Neural cell (in vitro differentiated cells): ENCODE data around the gene TRIM9. TPM values are rescaled to one million over a fixed set of nuclear protein-coding genes. Genes with fewer than 3 reads are reported as not detected.
A peak's percentile ranks its signal among the peaks of the same experiment; 100 is the strongest.

Experiments used
- H2AFZ ChIP-seq: fragments of 200-600, 300-800 bp; sonication (generic), shearing (Covaris generic); 2 replicates; pipeline ENCODE4 v1.6.0; 2014; ENCODE audit warnings: low read depth, mild to moderate bottlenecking, antibody characterized with exemption, low read length, moderate library complexity
- H3F3A ChIP-seq: fragments of 200-600 bp; shearing (Covaris generic); 2 replicates; pipeline ENCODE4 v1.6.1; 2016; ENCODE audit warnings: mild to moderate bottlenecking, moderate library complexity, mixed read lengths, antibody characterized with exemption, low read length; ENCODE audit not compliant: insufficient read depth, poor library complexity, severe bottlenecking
- H3K27ac ChIP-seq: fragments of 200-600, 300-800 bp; sonication (generic), shearing (Covaris generic); 2 replicates; pipeline ENCODE4 v1.5.1; 2014; ENCODE audit warnings: mild to moderate bottlenecking, low read length, moderate library complexity
- H3K27me3 ChIP-seq: fragments of 300-800, 200-600 bp; sonication (generic), shearing (Covaris generic); 2 replicates; pipeline ENCODE4 v1.6.0; 2014; ENCODE audit warnings: mild to moderate bottlenecking, low read depth, low read length, moderate library complexity; ENCODE audit not compliant: insufficient read depth
- H3K36me3 ChIP-seq: fragments of 300-800, 200-600 bp; sonication (generic), shearing (Covaris generic); 2 replicates; pipeline ENCODE4 v1.5.1; 2014; ENCODE audit warnings: mild to moderate bottlenecking, antibody characterized with exemption, low read length, moderate library complexity; ENCODE audit not compliant: insufficient read depth
- H3K4me2 ChIP-seq: fragments of 300-800, 200-600 bp; sonication (generic), shearing (Covaris generic); 2 replicates; pipeline ENCODE4 v1.6.0; 2014; ENCODE audit warnings: mild to moderate bottlenecking, low read length
- H3K4me3 ChIP-seq: fragments of 300-800, 200-600 bp; sonication (generic), shearing (Covaris generic); 2 replicates; pipeline ENCODE4 v1.5.1; 2014; ENCODE audit warnings: mild to moderate bottlenecking, low read length, moderate library complexity
- H3K79me2 ChIP-seq: fragments of 200-600 bp; shearing (Covaris generic); replicated peaks from 2 replicates; pipeline ENCODE4 v1.6.0; 2014; ENCODE audit warnings: mild to moderate bottlenecking, low read length, moderate library complexity; ENCODE audit not compliant: insufficient read depth
- H3K9ac ChIP-seq: fragments of 300-800, 200-600 bp; sonication (generic), shearing (Covaris generic); 2 replicates; pipeline ENCODE4 v1.6.1; 2016; ENCODE audit warnings: mild to moderate bottlenecking, low read length, mixed read lengths
- H3K9me2 ChIP-seq: fragments of 200-600 bp; shearing (Covaris generic); 2 replicates; pipeline ENCODE4 v1.6.1; 2016; ENCODE audit warnings: mild to moderate bottlenecking, low read length, mixed read lengths; ENCODE audit not compliant: insufficient read depth
- H3K9me3 ChIP-seq: fragments of 200-600, 300-800 bp; sonication (generic), shearing (Covaris generic); 2 replicates; pipeline ENCODE4 v1.6.1; 2016; ENCODE audit warnings: mild to moderate bottlenecking, mixed run types, low read length, moderate library complexity, mixed read lengths
- H4K20me1 ChIP-seq: fragments of 200-600 bp; shearing (Covaris generic); 2 replicates; pipeline ENCODE4 v1.6.1; 2016; ENCODE audit warnings: mild to moderate bottlenecking, mixed run types; ENCODE audit not compliant: insufficient read depth
- EP300 ChIP-seq: fragments of 450-650 bp; conservative IDR thresholded peaks from 2 replicates; pipeline ENCODE4 v1.6.1; 2014; ENCODE audit warnings: antibody characterized with exemption, mild to moderate bottlenecking, moderate library complexity; ENCODE audit not compliant: poor library complexity, severe bottlenecking
- EZH2 ChIP-seq: fragments of 200-600, 300-800 bp; shearing (Covaris generic), sonication (generic); IDR thresholded peaks from 2 replicates; pipeline ENCODE4 v1.6.1; 2014; ENCODE audit warnings: antibody characterized with exemption, low read length, borderline replicate concordance, mild to moderate bottlenecking; ENCODE audit not compliant: insufficient read depth, poor library complexity, severe bottlenecking
- MXI1 ChIP-seq: fragments of 450-650 bp; conservative IDR thresholded peaks from 2 replicates; pipeline ENCODE4 v1.6.1; 2014; ENCODE audit warnings: antibody characterized with exemption, mild to moderate bottlenecking; ENCODE audit not compliant: poor library complexity, severe bottlenecking
- POLR2AphosphoS5 ChIP-seq: IDR thresholded peaks from 2 replicates; pipeline ENCODE4 v1.6.1; 2012
- RAD21 ChIP-seq: fragments of 450-650 bp; conservative IDR thresholded peaks from 2 replicates; pipeline ENCODE4 v1.6.1; 2014; ENCODE audit warnings: antibody characterized with exemption, mild to moderate bottlenecking, moderate library complexity
- REST ChIP-seq: IDR thresholded peaks from 2 replicates; pipeline ENCODE4 v1.6.1; 2012; ENCODE audit warnings: borderline replicate concordance
- SMC3 ChIP-seq: fragments of 450-650 bp; conservative IDR thresholded peaks from 2 replicates; pipeline ENCODE4 v1.6.1; 2014; ENCODE audit warnings: antibody characterized with exemption, mild to moderate bottlenecking, moderate library complexity; ENCODE audit not compliant: poor library complexity
- TAF1 ChIP-seq: IDR thresholded peaks from 2 replicates; pipeline ENCODE4 v1.6.1; 2012; ENCODE audit warnings: low read depth
- polyA plus RNA-seq: library from polyadenylated mRNA; depleted of rRNA; stranded (reverse); fragments of >200 nt; gene quantifications from 2 replicates; pipeline ENCODE4 v1.2.3, GENCODE V29; 2014
- TF ChIP-seq, protein P1 (sequence below): fragments of 450-650 bp; IDR thresholded peaks from 2 replicates; pipeline ENCODE4 v1.5.1; 2014; ENCODE audit warnings: antibody characterized with exemption, mild to moderate bottlenecking, moderate library complexity; ENCODE audit not compliant: poor library complexity, severe bottlenecking

Gene TRIM9
- polyA plus RNA-seq, 1 donor from 2014 or later: 15.9 TPM

GRCh38 chr14:51044961-51045360 is 49.9 kb downstream of the TRIM9 start:
- no peak overlapping the region for H3K4me2 ChIP-seq
- no peak overlapping the region for H3K27ac ChIP-seq
- no peaks in the 10 kb centered on the region for H3K9me2 ChIP-seq
- no peaks in the 10 kb centered on the region for H3K36me3 ChIP-seq
- no peaks in the 10 kb centered on the region for H3K9me3 ChIP-seq
- H2AFZ ChIP-seq: no peak overlapping the region
- no peak overlapping the region for H3K9ac ChIP-seq
- H3K79me2 ChIP-seq: no peaks in the 10 kb centered on the region
- no peak overlapping the region for H3K4me3 ChIP-seq
- H3F3A ChIP-seq: peaks cover 6% of the 10 kb centered on the region
- H4K20me1 ChIP-seq: no peaks in the 10 kb centered on the region
- H3K27me3 ChIP-seq: no peaks in the 10 kb centered on the region
- TF ChIP-seq POLR2AphosphoS5 (no peak), MXI1 (no peak), RAD21 (no peak), SMC3 (no peak), REST (no peak), EP300 (no peak), EZH2 (no peak), TAF1 (no peak)
- TF ChIP-seq, protein P1, sequence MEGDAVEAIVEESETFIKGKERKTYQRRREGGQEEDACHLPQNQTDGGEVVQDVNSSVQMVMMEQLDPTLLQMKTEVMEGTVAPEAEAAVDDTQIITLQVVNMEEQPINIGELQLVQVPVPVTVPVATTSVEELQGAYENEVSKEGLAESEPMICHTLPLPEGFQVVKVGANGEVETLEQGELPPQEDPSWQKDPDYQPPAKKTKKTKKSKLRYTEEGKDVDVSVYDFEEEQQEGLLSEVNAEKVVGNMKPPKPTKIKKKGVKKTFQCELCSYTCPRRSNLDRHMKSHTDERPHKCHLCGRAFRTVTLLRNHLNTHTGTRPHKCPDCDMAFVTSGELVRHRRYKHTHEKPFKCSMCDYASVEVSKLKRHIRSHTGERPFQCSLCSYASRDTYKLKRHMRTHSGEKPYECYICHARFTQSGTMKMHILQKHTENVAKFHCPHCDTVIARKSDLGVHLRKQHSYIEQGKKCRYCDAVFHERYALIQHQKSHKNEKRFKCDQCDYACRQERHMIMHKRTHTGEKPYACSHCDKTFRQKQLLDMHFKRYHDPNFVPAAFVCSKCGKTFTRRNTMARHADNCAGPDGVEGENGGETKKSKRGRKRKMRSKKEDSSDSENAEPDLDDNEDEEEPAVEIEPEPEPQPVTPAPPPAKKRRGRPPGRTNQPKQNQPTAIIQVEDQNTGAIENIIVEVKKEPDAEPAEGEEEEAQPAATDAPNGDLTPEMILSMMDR: no peak

DNA sequence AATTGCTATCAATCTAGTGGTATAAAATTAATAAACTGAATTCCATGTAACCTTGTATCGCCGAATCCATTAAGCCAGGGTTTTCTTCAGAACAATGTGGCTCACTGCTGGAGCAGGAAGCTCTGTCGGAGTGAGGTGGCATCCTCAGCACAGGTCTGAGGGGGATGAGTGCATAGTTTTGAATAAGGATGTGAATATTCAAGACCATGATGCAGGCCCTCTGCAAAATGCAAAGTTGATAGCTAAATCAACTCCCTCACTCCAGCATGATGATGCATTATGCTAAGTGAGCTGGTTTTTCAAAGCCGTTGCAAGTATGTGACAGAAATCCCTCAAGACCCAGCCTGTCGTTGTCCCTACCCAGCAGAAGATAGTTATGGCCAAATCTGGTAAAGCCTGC is 53.0 kb downstream of the TRIM9 start:
- Histone ChIP-seq H3K9me2 (no peaks in the 10 kb centered on the region), H3K4me2 (peak overlapping the region; percentile 58), H3F3A (peaks cover 6% of the 10 kb centered on the region), H4K20me1 (no peaks in the 10 kb centered on the region), H3K9ac (peak overlapping the region; percentile 57), H2AFZ (no peak overlapping the region), H3K27ac (peak overlapping the region; percentile 88), H3K9me3 (no peaks in the 10 kb centered on the region), H3K79me2 (no peaks in the 10 kb centered on the region), H3K27me3 (no peaks in the 10 kb centered on the region), H3K4me3 (peak overlapping the region; percentile 58), H3K36me3 (no peaks in the 10 kb centered on the region)
- TF ChIP-seq MXI1: no peak

DNA sequence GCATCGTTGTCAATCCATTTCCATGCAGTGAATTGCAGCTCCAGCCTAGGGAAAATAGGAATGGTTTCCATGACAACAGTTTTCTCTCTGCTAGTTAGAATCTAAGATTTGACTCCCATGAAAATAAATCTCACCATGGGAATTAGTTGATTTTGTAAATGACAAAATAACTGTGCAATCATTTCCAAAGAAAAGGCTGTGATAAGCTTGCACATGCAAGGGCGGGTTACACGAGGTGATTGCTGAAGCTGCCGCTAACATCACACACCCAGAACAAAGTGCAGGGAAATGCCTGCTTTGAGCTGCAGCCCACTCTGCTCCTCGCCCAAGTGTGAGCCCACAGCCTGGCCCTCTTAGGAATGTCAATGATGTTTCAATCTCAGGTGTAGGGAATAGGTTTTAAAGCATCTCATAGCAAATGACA is 53.8 kb downstream of the TRIM9 start:
- Histone ChIP-seq H2AFZ (no peak overlapping the region), H3K27ac (peak overlapping the region; percentile 88), H3K4me3 (peak overlapping the region; percentile 58)

More for the DNA sequence above, 53.8 kb downstream of the TRIM9 start:
- H4K20me1 ChIP-seq: no peaks in the 10 kb centered on the region
- no peaks in the 10 kb centered on the region for H3K36me3 ChIP-seq
- H3K9me2 ChIP-seq: no peaks in the 10 kb centered on the region
- H3F3A ChIP-seq: peaks cover 6% of the 10 kb centered on the region
- no peaks in the 10 kb centered on the region for H3K9me3 ChIP-seq
- H3K9ac ChIP-seq: peak overlapping the region; percentile 57
- TF ChIP-seq MXI1 (peak; percentile 73), EP300 (peak; percentile 91), POLR2AphosphoS5 (peak; percentile 95), EZH2 (no peak), REST (peak; percentile 100), RAD21 (peak; percentile 53), SMC3 (no peak), TAF1 (peak; percentile 59)
- TF ChIP-seq, protein P1: no peak
- H3K27me3 ChIP-seq: no peaks in the 10 kb centered on the region
- H3K4me2 ChIP-seq: peak overlapping the region; percentile 58
- no peaks in the 10 kb centered on the region for H3K79me2 ChIP-seq
